Measurements from ENCODE around the gene CLCN5.

The CLCN5 gene

GRCh38 chrX:50098241-50098640, 175.8 kb downstream of the CLCN5 start:
- no peak for DNase-seq

GRCh38 chrX:50098749-50099148, 176.4 kb downstream of the CLCN5 start:
- no peak for DNase-seq

- no peak for DNase-seq
These were observed 176.9 kb downstream of the CLCN5 start for GRCh38 chrX:50099331-50099730.

GRCh38 chrX:50100188-50100587, 177.8 kb downstream of the CLCN5 start:
- DNase-seq: peak; percentile 2

- no peak for DNase-seq
These were observed 180.8 kb downstream of the CLCN5 start for GRCh38 chrX:50103176-50103575.

- no peak for DNase-seq
These were observed 181.6 kb downstream of the CLCN5 start for GRCh38 chrX:50103866-50104566.

GRCh38 chrX:50106051-50106675, 183.8 kb downstream of the CLCN5 start:
- no peak for DNase-seq

GRCh38 chrX:50107470-50107869, 185.1 kb downstream of the CLCN5 start:
- DNase-seq: no peak

- DNase-seq: no peak
These were observed 185.9 kb downstream of the CLCN5 start for GRCh38 chrX:50108264-50108663.

- no peak for DNase-seq
These were observed 189.3 kb downstream of the CLCN5 start for GRCh38 chrX:50111742-50112141.

GRCh38 chrX:50114113-50114512, 191.7 kb downstream of the CLCN5 start:
- no peak for DNase-seq

GRCh38 chrX:50115973-50116372, 193.6 kb downstream of the CLCN5 start:
- DNase-seq: no peak

GRCh38 chrX:50117476-50117875, 195.1 kb downstream of the CLCN5 start:
- peak; percentile 1 for DNase-seq

- no peak for DNase-seq
These were observed 203.1 kb downstream of the CLCN5 start for GRCh38 chrX:50125480-50125879.

GRCh38 chrX:50147972-50148371, 225.6 kb downstream of the CLCN5 start:
- no peak for DNase-seq

Data from midbrain (tissue), 1 donor.